Endothelial cell of umbilical vein (primary cell): ENCODE data around the gene SELENOO. TPM values are rescaled to one million over a fixed set of nuclear protein-coding genes. Genes with fewer than 3 reads are reported as not detected.

ENCODE experiments used
- BruUV-seq: library from RNA; stranded (reverse); fragments of 400-500 nt; replicated peaks from 2 replicates; lab custom pipeline; 2021; lab: Mats Ljungman, UMichigan
- CTCF ChIA-PET: fragments of 300-600, 350-600 bp; sonication (Branson Sonifier 250); formaldehyde crosslinking; loops from one replicate; lab custom pipeline; 2021; ENCODE audit warnings: antibody characterized with exemption, inconsistent platforms; lab: Charles Lee
- POLR2A ChIA-PET: fragments of 300-600, 350-600 bp; sonication (Branson Sonifier 250); formaldehyde crosslinking; loops from one replicate; lab custom pipeline; 2021; ENCODE audit warnings: antibody characterized with exemption, inconsistent platforms; lab: Charles Lee
- DNase-seq: peaks from one replicate; pipeline ENCODE4 v3.0.0-alpha.2; 2011; ENCODE audit warnings: low read depth, low spot score
- FAIRE-seq: peaks from 2 replicates; lab custom pipeline; 2011; peaks lifted over from hg19 to GRCh38; lab: Jason Lieb, UNC
- H2AFZ ChIP-seq: 2 replicates; pipeline ENCODE4 v1.6.0; 2012; ENCODE audit warnings: low read depth, low read length, control low read depth, inconsistent platforms
- H3K27ac ChIP-seq: 2 replicates; pipeline ENCODE4 v1.5.1; 2011; ENCODE audit warnings: low read depth, mild to moderate bottlenecking, control low read depth, low read length, moderate library complexity; ENCODE audit not compliant: insufficient read depth
- H3K27me3 ChIP-seq, 2 experiments: 2 replicates each; pipeline versions ENCODE4 v1.6.0 to v1.6.1; 2011; ENCODE audit warnings: low read length in 2 of 2, mixed read lengths in 1 of 2; ENCODE audit not compliant: control insufficient read depth in 2 of 2, insufficient read depth in 2 of 2
- H3K36me3 ChIP-seq, 2 experiments: 2 replicates in 1 of 2; 3 replicates in 1 of 2; pipeline ENCODE4 v1.5.1; 2011; ENCODE audit warnings: low read length in 2 of 2, mild to moderate bottlenecking in 1 of 2, moderate library complexity in 1 of 2; ENCODE audit not compliant: control insufficient read depth in 2 of 2, insufficient read depth in 2 of 2; ENCODE audit errors: extremely low read depth in 1 of 2
- H3K4me1 ChIP-seq: 3 replicates; pipeline ENCODE4 v1.5.1; 2011; ENCODE audit warnings: mild to moderate bottlenecking, low read length; ENCODE audit not compliant: control insufficient read depth, insufficient read depth; ENCODE audit errors: extremely low read depth
- H3K4me2 ChIP-seq: 2 replicates; pipeline ENCODE4 v1.6.1; 2011; ENCODE audit warnings: low read length, control low read depth, mixed read lengths; ENCODE audit not compliant: insufficient read depth
- H3K4me3 ChIP-seq, 3 experiments: fragments of 200-600 bp in 1 of 3; sonication (generic), shearing (Covaris generic) in 1 of 3; replicated peaks in 1 of 3; 2 replicates each; pipeline ENCODE4 v1.5.1; 2011 to 2016; ENCODE audit warnings: control low read depth in 3 of 3, low read length in 3 of 3, mild to moderate bottlenecking in 2 of 3, inconsistent platforms in 1 of 3, low read depth in 1 of 3, moderate library complexity in 1 of 3; ENCODE audit not compliant: insufficient read depth in 1 of 3
- H3K79me2 ChIP-seq: 2 replicates; pipeline ENCODE4 v1.6.0; 2012; ENCODE audit warnings: low read length, inconsistent platforms; ENCODE audit not compliant: control insufficient read depth, insufficient read depth
- H3K9ac ChIP-seq: replicated peaks from 2 replicates; pipeline ENCODE3; 2011; ENCODE audit warnings: low read length, control low read depth; ENCODE audit not compliant: insufficient read depth; ENCODE audit errors: extremely low read depth
- H3K9me1 ChIP-seq: replicated peaks from 3 replicates; pipeline ENCODE4 v1.6.0; 2011; ENCODE audit warnings: mild to moderate bottlenecking, low read length; ENCODE audit not compliant: control insufficient read depth, insufficient read depth; ENCODE audit errors: extremely low read depth
- H3K9me3 ChIP-seq: replicated peaks from 2 replicates; pipeline ENCODE4 v1.5.1; 2012; ENCODE audit warnings: low read length, inconsistent platforms; ENCODE audit not compliant: control insufficient read depth, insufficient read depth
- H4K20me1 ChIP-seq: replicated peaks from 2 replicates; pipeline ENCODE3; 2011; ENCODE audit warnings: mild to moderate bottlenecking, low read length; ENCODE audit not compliant: control insufficient read depth, insufficient read depth; ENCODE audit errors: extremely low read depth
- CTCF ChIP-seq, 2 donors: IDR thresholded peaks; 1 replicate in 1 of 2; 2 replicates in 1 of 2; pipeline ENCODE4 v1.5.1; 2011; ENCODE audit warnings: low read length in 2 of 2, mild to moderate bottlenecking in 2 of 2, moderate library complexity in 2 of 2, control low read depth in 1 of 2, inconsistent platforms in 1 of 2, low read depth in 1 of 2; ENCODE audit not compliant: insufficient read depth in 1 of 2; ENCODE audit errors: extremely low read depth in 1 of 2
- EZH2 ChIP-seq: IDR thresholded peaks from 2 replicates; pipeline ENCODE4 v1.6.1; 2012; ENCODE audit warnings: borderline replicate concordance, low read depth, mild to moderate bottlenecking, moderate library complexity, low read length, inconsistent platforms; ENCODE audit not compliant: severe bottlenecking
- FOS ChIP-seq: IDR thresholded peaks from 2 replicates; pipeline ENCODE4 v1.6.1; 2011; ENCODE audit warnings: mild to moderate bottlenecking, low read length, moderate library complexity, borderline replicate concordance; ENCODE audit not compliant: insufficient read depth
- GATA2 ChIP-seq: IDR thresholded peaks from 2 replicates; pipeline ENCODE4 v1.7.0; 2011; ENCODE audit warnings: low read depth, mild to moderate bottlenecking, moderate library complexity, mixed read lengths, low read length; ENCODE audit not compliant: insufficient read length, insufficient read depth
- JUN ChIP-seq: IDR thresholded peaks from 2 replicates; pipeline ENCODE4 v1.6.1; 2011; ENCODE audit warnings: borderline replicate concordance, low read depth; ENCODE audit not compliant: insufficient read length, insufficient read depth
- MYC ChIP-seq: IDR thresholded peaks from one replicate; pipeline ENCODE4 v1.6.1; 2011; ENCODE audit warnings: mild to moderate bottlenecking, low read depth, low read length
- POLR2A ChIP-seq: IDR thresholded peaks from 2 replicates; pipeline ENCODE4 v1.6.1; 2012; ENCODE audit warnings: low read depth, mild to moderate bottlenecking, control low read depth, low read length
- POLR2AphosphoS5 ChIP-seq: IDR thresholded peaks from 2 replicates; pipeline ENCODE4 v1.6.1; 2012; ENCODE audit warnings: low read depth, mild to moderate bottlenecking, control low read depth, low read length, moderate library complexity; ENCODE audit not compliant: insufficient read depth
- dilution Hi-C: fragments of 300-500 bp; cut with MboI; formaldehyde crosslinking; loops from one replicate; pipeline ENCODE4 v1.15.0; 2019; ENCODE audit warnings: low sequenced_read_pairs; ENCODE audit not compliant: extremely low pct_ligation_motif_present
- intact Hi-C: fragments of 100-400 bp; cut with micrococcal nuclease; formaldehyde crosslinking; loops from one replicate; pipeline ENCODE4 v1.10.0; 2022
- polyA plus RNA-seq, 4 experiments: library from polyadenylated mRNA; depleted of rRNA in 3 of 4; stranded (reverse) in 3 of 4; unstranded in 1 of 4; fragments of >200 nt; gene quantifications; 2 replicates each; pipeline versions ENCODE4 v1.2.1 to v1.2.3, GENCODE V29; 2011 to 2012; ENCODE audit warnings: missing spikeins in 1 of 4
- total RNA-seq: library from RNA; stranded (reverse); gene quantifications from 2 replicates; pipeline ENCODE4 v1.2.3, GENCODE V29; 2021
- TF ChIP-seq, protein P1 (sequence below): IDR thresholded peaks from 2 replicates; pipeline ENCODE4 v1.6.1; 2011; ENCODE audit not compliant: insufficient read depth, insufficient read length

The SELENOO gene
- total and polyA plus RNA-seq, 2 donors (not counting 3 experiments of a cell fraction or from before 2014, with no cell fraction given), result 24.1 to 37.5 TPM

- H3K4me1 ChIP-seq, result no peaks in the 10 kb centered on the region
- ChIA-PET CTCF (interaction anchor here (0.6 to 1.7 kb wide), 4 partner anchors 17 to 290 kb away, joined by 3 to 6 read pairs (median 3); no protein-coding TSS in a partner anchor), POLR2A (no interaction called here)
- no peaks in the 10 kb centered on the region for H3K9me1 ChIP-seq
- no peak for DNase-seq
- TF ChIP-seq CTCF (IDR thresholded peaks at IDR 0.05; ENCODE audit: extremely low read depth in 1 of 2, insufficient read depth in 1 of 2, low read depth in 1 of 2, low read length in 2 of 2) (no peak), POLR2A (no peak), JUN (no peak), FOS (no peak), GATA2 (no peak), POLR2AphosphoS5 (no peak), MYC (no peak), EZH2 (no peak)
- TF ChIP-seq, protein P1, sequence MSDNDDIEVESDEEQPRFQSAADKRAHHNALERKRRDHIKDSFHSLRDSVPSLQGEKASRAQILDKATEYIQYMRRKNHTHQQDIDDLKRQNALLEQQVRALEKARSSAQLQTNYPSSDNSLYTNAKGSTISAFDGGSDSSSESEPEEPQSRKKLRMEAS, result no peak
- no peak overlapping the region for H3K27ac ChIP-seq
- no peaks in the 10 kb centered on the region for H3K27me3 ChIP-seq
- H3K9me3 ChIP-seq, result no peaks in the 10 kb centered on the region
- H2AFZ ChIP-seq, result no peak overlapping the region
- H3K36me3 ChIP-seq, result peaks cover 23 to 70% of the 10 kb centered on the region in 2 experiments
- H3K9ac ChIP-seq, result no peak overlapping the region
- intact Hi-C loops (no loop called here), dilution Hi-C loops (no loop called here)
- no peaks in the 10 kb centered on the region for H4K20me1 ChIP-seq
- no peak overlapping the region for H3K4me2 ChIP-seq
- H3K79me2 ChIP-seq, result no peaks in the 10 kb centered on the region
- FAIRE-seq, result no peak
- no TSS peak for BruUV-seq
- no peak overlapping the region for H3K4me3 ChIP-seq
These were observed 20.0 kb downstream of the SELENOO start for GRCh38 chr22:50220603-50221409.
